ENCODE data around the gene ZBTB16.
A peak's percentile ranks its signal among the peaks of the same experiment; 100 is the strongest.

The ZBTB16 gene

GRCh38 chr11:114207096-114207495 is 147.6 kb downstream of the ZBTB16 start:
- WGBS, 2 donors (ENCODE audit: extremely low coverage in 2 of 2, insufficient read length in 2 of 2, insufficient replicate concordance in 1 of 2), result no CpG with 5 or more reads among the region's 4 CpGs
- H3K4me3 ChIP-seq (ENCODE audit: low read length in 2 of 2), result no peak overlapping the region
- no peak overlapping the region for H3K4ac ChIP-seq (ENCODE audit: low read length)
- H3K18ac ChIP-seq (ENCODE audit: low read length), result peak overlapping the region; percentile 5
- H3K9ac ChIP-seq (ENCODE audit: low read depth, low read length, poor library complexity), result no peak overlapping the region
- H4K91ac ChIP-seq (ENCODE audit: low read depth, low read length, poor library complexity), result no peak overlapping the region
- DNase-seq (ENCODE audit: low spot score), result no peak
- no peaks in the 10 kb centered on the region for H3K27me3 ChIP-seq (ENCODE audit: control insufficient read depth in 3 of 3, insufficient read depth in 3 of 3, low read depth in 1 of 3, low read length in 3 of 3)
- H2BK120ac ChIP-seq (ENCODE audit: low read depth, low read length), result no peak overlapping the region
- no peak overlapping the region for H2AFZ ChIP-seq (ENCODE audit: low read length)
- no peak overlapping the region for H2BK5ac ChIP-seq (ENCODE audit: low read length)
- no peak overlapping the region for H3K4me2 ChIP-seq (ENCODE audit: insufficient read depth, low read length, poor library complexity, severe bottlenecking)
- no peak overlapping the region for H4K8ac ChIP-seq (ENCODE audit: low read depth, low read length)
- H3K14ac ChIP-seq (ENCODE audit: low read length), result no peak overlapping the region
- H2BK12ac ChIP-seq (ENCODE audit: low read length), result no peak overlapping the region
- H3K23ac ChIP-seq (ENCODE audit: low read depth, low read length, poor library complexity), result no peak overlapping the region
- H3K4me1 ChIP-seq (ENCODE audit: control insufficient read depth in 2 of 2, insufficient read depth in 1 of 2, low read depth in 1 of 2, low read length in 2 of 2), result peaks cover 35 to 41% of the 10 kb centered on the region in 2 donors
- peaks cover 0 to 8% of the 10 kb centered on the region in 2 donors for H3K36me3 ChIP-seq (replicated peaks in 1 of 2; ENCODE audit: control insufficient read depth in 2 of 2, insufficient read depth in 2 of 2, low read length in 2 of 2)
- H2BK15ac ChIP-seq (ENCODE audit: low read length), result no peak overlapping the region
- no peak overlapping the region for H2AK5ac ChIP-seq (ENCODE audit: low read depth, low read length)
- H3K9me3 ChIP-seq (replicated peaks in 1 of 2; ENCODE audit: control insufficient read depth in 2 of 2, insufficient read depth in 1 of 2, low read depth in 1 of 2, low read length in 2 of 2), result no peaks in the 10 kb centered on the region
- H3K79me1 ChIP-seq (ENCODE audit: low read depth, low read length), result no peaks in the 10 kb centered on the region
- peak overlapping the region; percentile 29 for H3K27ac ChIP-seq (replicated peaks; ENCODE audit: low read length)

- H3K27ac ChIP-seq (replicated peaks; ENCODE audit: low read length), result peak overlapping the region; percentile 98
- no peaks in the 10 kb centered on the region for H3K27me3 ChIP-seq (ENCODE audit: control insufficient read depth in 3 of 3, insufficient read depth in 3 of 3, low read depth in 1 of 3, low read length in 3 of 3)
- H2AK5ac ChIP-seq (ENCODE audit: low read depth, low read length), result no peak overlapping the region
- no peak overlapping the region for H2BK120ac ChIP-seq (ENCODE audit: low read depth, low read length)
- WGBS, 2 donors (ENCODE audit: extremely low coverage in 2 of 2, insufficient read length in 2 of 2, insufficient replicate concordance in 1 of 2), result no CpG with 5 or more reads among the region's 2 CpGs
- no peak overlapping the region for H4K8ac ChIP-seq (ENCODE audit: low read depth, low read length)
- H4K91ac ChIP-seq (ENCODE audit: low read depth, low read length, poor library complexity), result no peak overlapping the region
- no peak overlapping the region for H3K14ac ChIP-seq (ENCODE audit: low read length)
- no peak overlapping the region for H3K4ac ChIP-seq (ENCODE audit: low read length)
- H3K79me1 ChIP-seq (ENCODE audit: low read depth, low read length), result no peaks in the 10 kb centered on the region
- H3K9me3 ChIP-seq (replicated peaks in 1 of 2; ENCODE audit: control insufficient read depth in 2 of 2, insufficient read depth in 1 of 2, low read depth in 1 of 2, low read length in 2 of 2), result no peaks in the 10 kb centered on the region
- H2BK5ac ChIP-seq (ENCODE audit: low read length), result no peak overlapping the region
- no peak overlapping the region for H2BK15ac ChIP-seq (ENCODE audit: low read length)
- H2AFZ ChIP-seq (ENCODE audit: low read length), result no peak overlapping the region
- H3K4me1 ChIP-seq (ENCODE audit: control insufficient read depth in 2 of 2, insufficient read depth in 1 of 2, low read depth in 1 of 2, low read length in 2 of 2), result peaks cover 43 to 49% of the 10 kb centered on the region in 2 donors
- H3K4me3 ChIP-seq (ENCODE audit: low read length in 2 of 2), result no peak overlapping the region
- H3K18ac ChIP-seq (ENCODE audit: low read length), result peak overlapping the region; percentile 11
- H3K23ac ChIP-seq (ENCODE audit: low read depth, low read length, poor library complexity), result no peak overlapping the region
- DNase-seq (ENCODE audit: low spot score), result no peak
- peaks cover 0 to 8% of the 10 kb centered on the region in 2 donors for H3K36me3 ChIP-seq (replicated peaks in 1 of 2; ENCODE audit: control insufficient read depth in 2 of 2, insufficient read depth in 2 of 2, low read length in 2 of 2)
- no peak overlapping the region for H3K4me2 ChIP-seq (ENCODE audit: insufficient read depth, low read length, poor library complexity, severe bottlenecking)
- H2BK12ac ChIP-seq (ENCODE audit: low read length), result no peak overlapping the region
- H3K9ac ChIP-seq (ENCODE audit: low read depth, low read length, poor library complexity), result no peak overlapping the region
Observed at GRCh38 chr11:114208377-114208776, 148.9 kb downstream of the ZBTB16 start.

GRCh38 chr11:114209343-114209742 is 149.8 kb downstream of the ZBTB16 start:
- no peak overlapping the region for H3K4me2 ChIP-seq (ENCODE audit: insufficient read depth, low read length, poor library complexity, severe bottlenecking)
- no peak overlapping the region for H3K18ac ChIP-seq (ENCODE audit: low read length)
- H3K4me1 ChIP-seq (ENCODE audit: control insufficient read depth in 2 of 2, insufficient read depth in 1 of 2, low read depth in 1 of 2, low read length in 2 of 2), result peaks cover 46 to 57% of the 10 kb centered on the region in 2 donors
- H3K27me3 ChIP-seq (ENCODE audit: control insufficient read depth in 3 of 3, insufficient read depth in 3 of 3, low read depth in 1 of 3, low read length in 3 of 3), result no peaks in the 10 kb centered on the region
- H3K14ac ChIP-seq (ENCODE audit: low read length), result no peak overlapping the region
- H4K91ac ChIP-seq (ENCODE audit: low read depth, low read length, poor library complexity), result no peak overlapping the region
- H3K27ac ChIP-seq (replicated peaks; ENCODE audit: low read length), result peak overlapping the region; percentile 98
- no peak overlapping the region for H3K9ac ChIP-seq (ENCODE audit: low read depth, low read length, poor library complexity)
- no peak overlapping the region for H3K23ac ChIP-seq (ENCODE audit: low read depth, low read length, poor library complexity)
- no peak overlapping the region for H2BK12ac ChIP-seq (ENCODE audit: low read length)
- H2AK5ac ChIP-seq (ENCODE audit: low read depth, low read length), result peak overlapping the region; percentile 24
- no peak overlapping the region for H3K4ac ChIP-seq (ENCODE audit: low read length)
- no peaks in the 10 kb centered on the region for H3K9me3 ChIP-seq (replicated peaks in 1 of 2; ENCODE audit: control insufficient read depth in 2 of 2, insufficient read depth in 1 of 2, low read depth in 1 of 2, low read length in 2 of 2)
- peaks cover 0 to 5% of the 10 kb centered on the region in 2 donors for H3K36me3 ChIP-seq (replicated peaks in 1 of 2; ENCODE audit: control insufficient read depth in 2 of 2, insufficient read depth in 2 of 2, low read length in 2 of 2)
- H2BK15ac ChIP-seq (ENCODE audit: low read length), result no peak overlapping the region
- no peak overlapping the region for H3K4me3 ChIP-seq (ENCODE audit: low read length in 2 of 2)
- H4K8ac ChIP-seq (ENCODE audit: low read depth, low read length), result no peak overlapping the region
- H2BK5ac ChIP-seq (ENCODE audit: low read length), result peak overlapping the region; percentile 2
- no peaks in the 10 kb centered on the region for H3K79me1 ChIP-seq (ENCODE audit: low read depth, low read length)
- peak; percentile 66 for DNase-seq (ENCODE audit: low spot score)
- H2AFZ ChIP-seq (ENCODE audit: low read length), result no peak overlapping the region
- no CpG with 5 or more reads among the region's 2 CpGs for WGBS, 2 donors (ENCODE audit: extremely low coverage in 2 of 2, insufficient read length in 2 of 2, insufficient replicate concordance in 1 of 2)
- H2BK120ac ChIP-seq (ENCODE audit: low read depth, low read length), result no peak overlapping the region

GRCh38 chr11:114209904-114210303 is 150.4 kb downstream of the ZBTB16 start:
- peak overlapping the region; percentile 98 for H3K27ac ChIP-seq (replicated peaks; ENCODE audit: low read length)
- H4K91ac ChIP-seq (ENCODE audit: low read depth, low read length, poor library complexity), result no peak overlapping the region
- no peak overlapping the region for H3K14ac ChIP-seq (ENCODE audit: low read length)
- no peak overlapping the region for H2AFZ ChIP-seq (ENCODE audit: low read length)
- H3K23ac ChIP-seq (ENCODE audit: low read depth, low read length, poor library complexity), result no peak overlapping the region
- H3K79me1 ChIP-seq (ENCODE audit: low read depth, low read length), result no peaks in the 10 kb centered on the region
- no peaks in the 10 kb centered on the region for H3K36me3 ChIP-seq (replicated peaks in 1 of 2; ENCODE audit: control insufficient read depth in 2 of 2, insufficient read depth in 2 of 2, low read length in 2 of 2)
- no peaks in the 10 kb centered on the region for H3K27me3 ChIP-seq (ENCODE audit: control insufficient read depth in 3 of 3, insufficient read depth in 3 of 3, low read depth in 1 of 3, low read length in 3 of 3)
- WGBS, 2 donors (ENCODE audit: extremely low coverage in 2 of 2, insufficient read length in 2 of 2, insufficient replicate concordance in 1 of 2), result no CpG with 5 or more reads among the region's 9 CpGs
- H3K4me1 ChIP-seq (ENCODE audit: control insufficient read depth in 2 of 2, insufficient read depth in 1 of 2, low read depth in 1 of 2, low read length in 2 of 2), result peaks cover 46 to 57% of the 10 kb centered on the region in 2 donors
- H4K8ac ChIP-seq (ENCODE audit: low read depth, low read length), result no peak overlapping the region
- H3K4me3 ChIP-seq (ENCODE audit: low read length in 2 of 2), result no peak overlapping the region
- H2BK5ac ChIP-seq (ENCODE audit: low read length), result peak overlapping the region; percentile 2
- peak; percentile 47 for DNase-seq (ENCODE audit: low spot score)
- no peak overlapping the region for H2AK5ac ChIP-seq (ENCODE audit: low read depth, low read length)
- no peak overlapping the region for H2BK120ac ChIP-seq (ENCODE audit: low read depth, low read length)
- H3K9ac ChIP-seq (ENCODE audit: low read depth, low read length, poor library complexity), result no peak overlapping the region
- peak overlapping the region; percentile 19 for H3K4me2 ChIP-seq (ENCODE audit: insufficient read depth, low read length, poor library complexity, severe bottlenecking)
- H2BK12ac ChIP-seq (ENCODE audit: low read length), result no peak overlapping the region
- no peak overlapping the region for H2BK15ac ChIP-seq (ENCODE audit: low read length)
- peak overlapping the region; percentile 9 for H3K18ac ChIP-seq (ENCODE audit: low read length)
- H3K4ac ChIP-seq (ENCODE audit: low read length), result no peak overlapping the region
- H3K9me3 ChIP-seq (replicated peaks in 1 of 2; ENCODE audit: control insufficient read depth in 2 of 2, insufficient read depth in 1 of 2, low read depth in 1 of 2, low read length in 2 of 2), result no peaks in the 10 kb centered on the region

Data from neuronal stem cell (in vitro differentiated cells).